Measurements from ENCODE around the gene KIAA0825. TPM values are rescaled to one million over a fixed set of nuclear protein-coding genes. Genes with fewer than 3 reads are reported as not detected.

The KIAA0825 gene
- total and polyA plus RNA-seq, 2 experiments from 2014 or later = 1.7 to 1.8 TPM

GRCh38 chr5:94308442-94308841 is 310.0 kb downstream of the KIAA0825 start:
- no peak overlapping the region for H3K27ac Mint-ChIP-seq
- no peak for ATAC-seq
- H3K9me2 ChIP-seq (ENCODE audit: insufficient read depth) = no peaks in the 10 kb centered on the region

More at GRCh38 chr5:94308442-94308841, 310.0 kb downstream of the KIAA0825 start:
- Histone ChIP-seq H3K4me2 (no peak overlapping the region), H3K4me1 (ENCODE audit: insufficient read depth) (peaks cover 18% of the 10 kb centered on the region; the same call in 1 of the 2 replicates), H2AFZ (no peak overlapping the region), H3K36me3 (ENCODE audit: insufficient read depth) (no peaks in the 10 kb centered on the region), H3K27me3 (ENCODE audit: insufficient read depth) (no peaks in the 10 kb centered on the region), H4K20me1 (replicated peaks; ENCODE audit: insufficient read depth) (peaks cover 3% of the 10 kb centered on the region; the same call in 1 of the 2 replicates), H3F3A (replicated peaks; ENCODE audit: low read depth) (no peaks in the 10 kb centered on the region), H3K4me3 (no peak overlapping the region), H3K27ac (ENCODE audit: low read depth) (peak overlapping the region; percentile 5; the same call in 1 of the 2 replicates), H3K79me2 (replicated peaks; ENCODE audit: insufficient read depth) (peaks cover 99% of the 10 kb centered on the region)
- H3K9me3 Mint-ChIP-seq = no peaks in the 10 kb centered on the region
- peaks cover 13% of the 10 kb centered on the region; the same call in 2 of the 3 replicates for H3K4me1 Mint-ChIP-seq
- H3K27me3 Mint-ChIP-seq (ENCODE audit: insufficient read depth, low read depth, poor library complexity) = no peaks in the 10 kb centered on the region
- H3K4me3 Mint-ChIP-seq = no peak overlapping the region
- TF ChIP-seq EZH2 (IDR thresholded peaks at IDR 0.05; ENCODE audit: low read depth, unreplicated experiment) = no peak
- no peak for TF ChIP-seq CTCF (conservative IDR thresholded peaks at IDR 0.05; ENCODE audit: low read depth in 2 of 2)
- no peak for TF ChIP-seq REST (IDR thresholded peaks at IDR 0.05; ENCODE audit: unreplicated experiment)
- no peak for TF ChIP-seq ZNF331 (CRISPR knock-in tag; IDR thresholded peaks at IDR 0.05; ENCODE audit: low read depth)
- no peak for TF ChIP-seq POLR2AphosphoS5 (IDR thresholded peaks at IDR 0.05; ENCODE audit: low read depth)
- no peak for TF ChIP-seq JUNB (IDR thresholded peaks at IDR 0.05; ENCODE audit: unreplicated experiment)
- no peak for TF ChIP-seq NANOG (IDR thresholded peaks at IDR 0.05; ENCODE audit: borderline replicate concordance)
- TF ChIP-seq EZH2phosphoT487 (IDR thresholded peaks at IDR 0.05; ENCODE audit: unreplicated experiment) = no peak
- no peak for DNase-seq (ENCODE audit: low spot score)
- H3K36me3 Mint-ChIP-seq (ENCODE audit: low read depth) = no peaks in the 10 kb centered on the region

Measured in GM23338 (cell line).